SH-SY5Y (cell line): ENCODE measurements around the gene PTGR1.

Experiments used
- GATA2 ChIP-seq: IDR thresholded peaks from 2 replicates; pipeline ENCODE4 v1.6.1; 2011; ENCODE audit warnings: mild to moderate bottlenecking, low read depth, low read length
- GATA3 ChIP-seq: IDR thresholded peaks from 2 replicates; pipeline ENCODE4 v1.6.1; 2011; ENCODE audit warnings: low read depth, mild to moderate bottlenecking, low read length, moderate library complexity

GRCh38 chr9:111630182-111630963, 30.9 kb upstream of the PTGR1 start:
- TF ChIP-seq GATA2, result no peak
- TF ChIP-seq GATA3, result no peak
